ENCODE data around the gene TMEM63A.
"Not testable (repeated sequence)": the region's sequence is repeated elsewhere in the genome, so short reads cannot be mapped to it uniquely, and the experiment has no call there.

TMEM63A gene

GRCh38 chr1:225814381-225814780, 67.8 kb downstream of the TMEM63A start:
- Histone ChIP-seq H3K27ac (ENCODE audit: low read depth, low read length) (peak overlapping the region; percentile 27), H3K27me3 (ENCODE audit: control insufficient read depth, insufficient read depth, low read length) (no peaks in the 10 kb centered on the region), H3K4me1 (ENCODE audit: control insufficient read depth, insufficient read depth, low read length) (peaks cover 54% of the 10 kb centered on the region), H3K36me3 (ENCODE audit: control insufficient read depth, insufficient read depth, low read length) (no peaks in the 10 kb centered on the region), H3K4me3 (ENCODE audit: low read length) (no peak overlapping the region), H3K9ac (ENCODE audit: low read length) (no peak overlapping the region)

- no peak overlapping the region for H3K9ac ChIP-seq (ENCODE audit: low read length)
- H3K4me3 ChIP-seq (ENCODE audit: low read length): peak overlapping the region; percentile 44
- no peaks in the 10 kb centered on the region for H3K27me3 ChIP-seq (ENCODE audit: control insufficient read depth, insufficient read depth, low read length)
- H3K36me3 ChIP-seq (ENCODE audit: control insufficient read depth, insufficient read depth, low read length): no peaks in the 10 kb centered on the region
- H3K4me1 ChIP-seq (ENCODE audit: control insufficient read depth, insufficient read depth, low read length): peaks cover 52% of the 10 kb centered on the region
- peak overlapping the region; percentile 74 for H3K27ac ChIP-seq (ENCODE audit: low read depth, low read length)
These were observed 68.8 kb downstream of the TMEM63A start for GRCh38 chr1:225813214-225813964.

GRCh38 chr1:225812488-225813213, 69.5 kb downstream of the TMEM63A start:
- H3K27ac ChIP-seq (ENCODE audit: low read depth, low read length): peak overlapping the region; percentile 74
- H3K4me3 ChIP-seq (ENCODE audit: low read length): no peak overlapping the region
- H3K27me3 ChIP-seq (ENCODE audit: control insufficient read depth, insufficient read depth, low read length): no peaks in the 10 kb centered on the region
- H3K36me3 ChIP-seq (ENCODE audit: control insufficient read depth, insufficient read depth, low read length): no peaks in the 10 kb centered on the region
- peaks cover 44% of the 10 kb centered on the region for H3K4me1 ChIP-seq (ENCODE audit: control insufficient read depth, insufficient read depth, low read length)
- no peak overlapping the region for H3K9ac ChIP-seq (ENCODE audit: low read length)

- H3K4me1 ChIP-seq (ENCODE audit: control insufficient read depth, insufficient read depth, low read length): peaks cover 36% of the 10 kb centered on the region
- H3K9ac ChIP-seq (ENCODE audit: low read length): no peak overlapping the region
- H3K4me3 ChIP-seq (ENCODE audit: low read length): peak overlapping the region; percentile 65
- no peak overlapping the region for H3K27ac ChIP-seq (ENCODE audit: low read depth, low read length)
- H3K27me3 ChIP-seq (ENCODE audit: control insufficient read depth, insufficient read depth, low read length): no peaks in the 10 kb centered on the region
- no peaks in the 10 kb centered on the region for H3K36me3 ChIP-seq (ENCODE audit: control insufficient read depth, insufficient read depth, low read length)
These were observed 70.3 kb downstream of the TMEM63A start for GRCh38 chr1:225811622-225812487.

- Histone ChIP-seq H3K4me1 (ENCODE audit: control insufficient read depth, insufficient read depth, low read length) (peaks cover 30% of the 10 kb centered on the region), H3K4me3 (ENCODE audit: low read length) (peak overlapping the region; percentile 68), H3K27ac (ENCODE audit: low read depth, low read length) (peak overlapping the region; percentile 69), H3K9ac (ENCODE audit: low read length) (peak overlapping the region; percentile 25)
- not testable (repeated sequence) for H3K36me3 ChIP-seq (ENCODE audit: control insufficient read depth, insufficient read depth, low read length); H3K27me3 ChIP-seq (ENCODE audit: control insufficient read depth, insufficient read depth, low read length)
These were observed 71.3 kb downstream of the TMEM63A start for GRCh38 chr1:225810579-225811538.

- Histone ChIP-seq H3K9ac (ENCODE audit: low read length) (peak within 1 kb of the TSS; percentile 25), H3K4me1 (ENCODE audit: control insufficient read depth, insufficient read depth, low read length) (peaks cover 26% of the 10 kb centered on the region), H3K36me3 (ENCODE audit: control insufficient read depth, insufficient read depth, low read length) (no peaks in the 10 kb centered on the region), H3K4me3 (ENCODE audit: low read length) (peak within 1 kb of the TSS; percentile 68), H3K27ac (ENCODE audit: low read depth, low read length) (peak within 1 kb of the TSS; percentile 69), H3K27me3 (ENCODE audit: control insufficient read depth, insufficient read depth, low read length) (no peaks in the 10 kb centered on the region)
These were observed 72.2 kb downstream of the TMEM63A start, which contains the start of gene EPHX1 for GRCh38 chr1:225809842-225810578. TSS of gene EPHX1 (plus strand) at chr1:225810124. CDS start at chr1:225828730, 18,606 bp downstream.

- no peaks in the 10 kb centered on the region for H3K36me3 ChIP-seq (ENCODE audit: control insufficient read depth, insufficient read depth, low read length)
- peaks cover 12% of the 10 kb centered on the region for H3K4me1 ChIP-seq (ENCODE audit: control insufficient read depth, insufficient read depth, low read length)
- no peaks in the 10 kb centered on the region for H3K27me3 ChIP-seq (ENCODE audit: control insufficient read depth, insufficient read depth, low read length)
- no peak overlapping the region for H3K4me3 ChIP-seq (ENCODE audit: low read length)
- no peak overlapping the region for H3K27ac ChIP-seq (ENCODE audit: low read depth, low read length)
- H3K9ac ChIP-seq (ENCODE audit: low read length): no peak overlapping the region
These were observed 74.0 kb downstream of the TMEM63A start for GRCh38 chr1:225808136-225808535.

- not testable (repeated sequence) for H3K27ac ChIP-seq (ENCODE audit: low read depth, low read length); H3K27me3 ChIP-seq (ENCODE audit: control insufficient read depth, insufficient read depth, low read length); H3K9ac ChIP-seq (ENCODE audit: low read length); H3K4me1 ChIP-seq (ENCODE audit: control insufficient read depth, insufficient read depth, low read length); H3K36me3 ChIP-seq (ENCODE audit: control insufficient read depth, insufficient read depth, low read length); H3K4me3 ChIP-seq (ENCODE audit: low read length)
These were observed 75.4 kb downstream of the TMEM63A start for GRCh38 chr1:225806736-225807135.

GRCh38 chr1:225806249-225806648, 75.9 kb downstream of the TMEM63A start:
- Histone ChIP-seq H3K9ac (ENCODE audit: low read length) (no peak overlapping the region), H3K4me1 (ENCODE audit: control insufficient read depth, insufficient read depth, low read length) (peaks cover under 1% of the 10 kb centered on the region), H3K27me3 (ENCODE audit: control insufficient read depth, insufficient read depth, low read length) (no peaks in the 10 kb centered on the region), H3K27ac (ENCODE audit: low read depth, low read length) (no peak overlapping the region), H3K4me3 (ENCODE audit: low read length) (no peak overlapping the region), H3K36me3 (ENCODE audit: control insufficient read depth, insufficient read depth, low read length) (no peaks in the 10 kb centered on the region)

GRCh38 chr1:225801146-225801545, 81.0 kb downstream of the TMEM63A start:
- H3K27me3 ChIP-seq (ENCODE audit: control insufficient read depth, insufficient read depth, low read length); H3K27ac ChIP-seq (ENCODE audit: low read depth, low read length); H3K36me3 ChIP-seq (ENCODE audit: control insufficient read depth, insufficient read depth, low read length); H3K4me3 ChIP-seq (ENCODE audit: low read length); H3K9ac ChIP-seq (ENCODE audit: low read length); H3K4me1 ChIP-seq (ENCODE audit: control insufficient read depth, insufficient read depth, low read length): not testable (repeated sequence)

GRCh38 chr1:225796097-225796496, 86.1 kb downstream of the TMEM63A start:
- not testable (repeated sequence) for H3K4me1 ChIP-seq (ENCODE audit: control insufficient read depth, insufficient read depth, low read length); H3K27me3 ChIP-seq (ENCODE audit: control insufficient read depth, insufficient read depth, low read length)

More at GRCh38 chr1:225796097-225796496, 86.1 kb downstream of the TMEM63A start:
- not testable (repeated sequence) for H3K27ac ChIP-seq (ENCODE audit: low read depth, low read length); H3K9ac ChIP-seq (ENCODE audit: low read length); H3K36me3 ChIP-seq (ENCODE audit: control insufficient read depth, insufficient read depth, low read length); H3K4me3 ChIP-seq (ENCODE audit: low read length)

All from rectal smooth muscle tissue (tissue), 1 donor.